GM19023 (cell line): ENCODE measurements around the gene UBL4A.
"Not testable (repeated sequence)": the region's sequence is repeated elsewhere in the genome, so short reads cannot be mapped to it uniquely, and the experiment has no call there.

Experiments
- ATAC-seq: cut with Tn5 transposase; IDR thresholded peaks from one replicate; pipeline ENCODE4 v1.9.1; 2021; ENCODE audit warnings: mild to moderate bottlenecking, moderate library complexity; ENCODE audit not compliant: unreplicated experiment

Gene UBL4A

DNA sequence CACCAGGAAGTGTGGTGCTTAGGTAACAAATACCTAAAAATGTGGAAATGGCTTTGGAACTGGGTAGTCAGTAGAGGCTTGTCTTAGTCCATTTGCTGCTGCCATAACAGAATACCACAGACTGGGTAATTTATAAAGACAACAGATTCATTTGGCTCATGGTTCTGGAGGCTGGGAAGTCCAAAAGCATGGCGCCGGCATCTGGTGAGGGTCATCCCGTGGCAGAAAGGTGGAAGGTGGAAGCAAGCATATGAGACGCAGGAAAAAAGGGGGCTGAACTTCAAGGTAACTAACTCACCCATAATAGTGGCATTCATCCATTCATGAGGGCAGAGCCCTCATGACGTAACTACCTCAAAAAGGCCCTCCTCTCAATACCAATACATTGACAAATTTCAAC, 23.0 kb upstream of the UBL4A start:
- no peak for ATAC-seq

DNA sequence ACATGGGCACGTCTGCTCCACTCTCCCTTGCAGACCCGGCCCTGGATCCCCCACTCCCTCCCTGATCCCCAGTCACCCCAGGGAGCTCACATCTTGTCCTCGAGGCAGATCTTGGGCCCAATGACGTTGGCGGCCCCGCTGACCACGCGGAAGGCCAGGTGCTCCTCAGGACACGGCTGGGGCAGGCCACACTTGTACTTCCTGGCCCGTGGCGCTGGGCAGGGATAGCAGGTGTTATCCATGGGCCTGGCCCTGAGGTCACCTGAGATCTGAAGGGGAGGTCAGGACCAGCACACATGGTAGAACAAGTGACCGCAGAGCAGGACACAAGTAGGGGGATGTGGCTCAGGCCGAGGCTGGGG, 21.9 kb upstream of the UBL4A start:
- ATAC-seq = no peak

DNA sequence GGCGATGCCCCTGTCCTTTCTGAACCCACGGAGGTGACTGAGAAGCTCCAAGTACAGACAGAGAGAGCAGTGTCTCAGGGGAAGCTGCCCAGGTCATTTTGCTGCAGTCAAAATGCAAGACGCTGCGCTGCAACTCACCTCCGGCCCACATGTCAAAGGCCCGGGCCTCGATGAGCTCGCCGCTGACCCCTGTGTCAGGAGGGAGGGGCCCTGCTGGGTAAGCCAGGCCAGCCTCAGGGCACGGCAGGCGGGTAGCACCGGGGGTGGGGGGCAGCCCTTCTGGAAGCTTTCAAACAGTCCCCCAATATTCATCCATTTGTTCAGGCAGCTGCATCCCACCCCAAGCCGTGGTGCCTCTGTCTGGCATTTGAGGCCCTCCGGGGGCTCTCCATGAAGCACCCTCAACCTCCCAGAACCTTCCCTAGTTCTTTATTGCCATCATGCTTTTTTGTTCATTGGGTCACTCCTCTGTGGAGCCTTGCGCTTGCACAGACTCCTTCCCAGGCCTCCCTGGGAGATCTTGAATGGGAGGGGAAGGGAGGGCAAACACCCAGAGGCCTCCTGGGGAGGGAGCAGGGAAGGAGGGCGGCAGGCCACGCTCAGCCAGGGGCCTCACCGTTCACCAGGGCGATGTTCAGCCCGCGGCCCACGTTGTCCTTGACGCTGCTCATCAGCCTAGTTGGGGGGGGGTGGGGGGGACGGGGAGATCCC, 21.4 kb upstream of the UBL4A start:
- ATAC-seq = no peak

DNA sequence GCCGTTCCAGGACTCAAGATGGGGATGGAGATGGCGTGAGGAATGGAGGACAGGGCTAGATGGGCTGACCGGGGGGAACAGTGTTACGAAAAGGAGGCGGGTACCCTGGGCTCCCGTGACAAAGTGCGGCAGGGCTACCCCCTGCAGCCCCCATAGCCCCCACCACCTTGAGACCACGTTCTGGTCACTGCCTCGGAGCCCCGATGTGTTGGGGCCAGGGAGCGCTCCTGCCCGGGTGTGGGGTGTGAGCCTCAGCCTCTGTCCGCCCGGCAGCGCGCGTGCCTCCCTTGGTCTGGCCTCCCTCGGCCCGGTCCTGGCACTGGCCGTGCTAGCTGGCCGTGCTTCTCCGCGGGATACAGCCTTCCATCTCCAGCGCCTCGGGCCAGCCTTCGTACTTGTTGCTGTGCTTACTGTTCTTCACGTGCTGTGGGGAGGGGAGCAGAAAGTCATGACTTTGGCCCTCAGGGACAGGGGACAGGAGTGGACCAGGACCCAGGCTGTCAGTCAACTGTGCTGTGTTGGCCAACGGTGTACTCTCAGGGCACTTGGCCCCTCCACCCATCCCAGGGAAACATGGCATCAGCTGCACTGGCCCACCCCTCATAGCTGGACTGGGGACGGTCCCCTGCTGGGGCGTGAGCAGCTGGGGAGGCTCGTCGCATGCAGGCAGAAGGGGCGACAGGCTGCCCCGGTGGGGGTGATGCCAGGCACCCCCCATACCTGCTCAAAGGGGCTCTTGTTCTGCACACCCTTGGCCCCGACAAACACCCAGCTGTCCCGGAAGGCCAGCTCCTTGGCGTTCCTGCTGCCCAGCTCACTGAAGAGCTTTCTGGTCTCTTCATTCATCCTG, 20.3 kb upstream of the UBL4A start:
- ATAC-seq = no peak

- no peak for ATAC-seq
Measured at GRCh38 chrX:154505734-154506133, 19.3 kb upstream of the UBL4A start.

DNA sequence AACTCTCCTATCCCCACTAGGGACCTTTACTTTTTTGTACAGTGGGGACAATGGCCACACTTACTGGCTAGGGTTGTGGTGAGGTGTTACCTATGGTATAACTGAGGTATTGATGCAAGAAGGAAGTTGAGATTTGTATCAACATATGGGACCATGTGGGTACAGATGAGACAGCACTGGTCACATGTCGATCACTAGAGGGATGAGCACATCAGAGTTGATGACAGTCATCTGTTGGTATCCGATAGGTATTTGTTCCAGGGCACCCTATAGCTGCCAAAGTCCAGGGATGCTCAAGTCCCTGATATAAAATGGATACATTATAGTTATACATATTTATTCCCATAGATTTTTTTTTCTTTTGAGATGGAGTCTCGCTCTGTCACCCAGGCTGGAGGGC, 16.6 kb upstream of the UBL4A start:
- ATAC-seq = no peak

GRCh38 chrX:154502098-154502497, 15.7 kb upstream of the UBL4A start:
- ATAC-seq = no peak

- ATAC-seq = not testable (repeated sequence)
Measured at GRCh38 chrX:154501423-154501822, 15.0 kb upstream of the UBL4A start.

DNA sequence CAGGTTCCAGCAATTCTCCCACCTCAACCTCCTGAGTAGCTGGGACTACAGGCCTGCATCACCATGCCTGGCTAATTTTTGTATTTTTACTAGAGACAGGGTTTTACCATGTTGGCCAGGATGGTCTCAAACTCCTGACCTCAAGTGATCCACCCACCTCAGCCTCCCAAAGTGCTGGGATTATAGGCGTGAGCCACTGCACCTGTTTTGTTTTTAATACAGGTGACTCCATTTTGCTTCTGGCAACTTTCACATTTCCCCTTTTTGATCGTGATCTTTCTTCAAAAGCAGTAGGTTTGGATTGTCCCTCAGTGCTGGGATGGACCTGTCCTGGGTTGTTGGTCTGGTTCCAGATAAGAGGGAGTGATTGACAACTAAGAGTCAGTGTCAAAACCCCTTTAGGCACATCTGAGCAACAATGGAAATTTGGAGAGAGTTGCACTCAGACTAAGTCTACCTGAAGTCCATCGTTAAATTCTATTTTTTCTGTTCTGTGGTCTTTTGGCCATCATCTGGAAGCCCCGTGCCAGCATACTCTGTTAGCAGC, 10.2 kb upstream of the UBL4A start:
- not testable (repeated sequence) for ATAC-seq

- no peak for ATAC-seq
Measured at GRCh38 chrX:154495472-154495922, 9.1 kb upstream of the UBL4A start.

GRCh38 chrX:154494715-154495114, 8.3 kb upstream of the UBL4A start:
- no peak for ATAC-seq

- ATAC-seq = peak; percentile 82
Measured at GRCh38 chrX:154490414-154491083, 4.1 kb upstream of the UBL4A start, which contains the start of gene SLC10A3. Gene SLC10A3, minus strand, starts transcription at chrX:154490629. Its CDS starts 1,689 bp downstream, at chrX:154488940.

- ATAC-seq = peak; percentile 8
Measured at GRCh38 chrX:154490021-154490413, 3.6 kb upstream of the UBL4A start.

GRCh38 chrX:154489182-154489581, 2.8 kb upstream of the UBL4A start:
- no peak for ATAC-seq

- no peak for ATAC-seq
Measured at GRCh38 chrX:154488336-154489075, 2.1 kb upstream of the UBL4A start.

GRCh38 chrX:154487518-154488290, 1.3 kb upstream of the UBL4A start:
- no peak for ATAC-seq

DNA sequence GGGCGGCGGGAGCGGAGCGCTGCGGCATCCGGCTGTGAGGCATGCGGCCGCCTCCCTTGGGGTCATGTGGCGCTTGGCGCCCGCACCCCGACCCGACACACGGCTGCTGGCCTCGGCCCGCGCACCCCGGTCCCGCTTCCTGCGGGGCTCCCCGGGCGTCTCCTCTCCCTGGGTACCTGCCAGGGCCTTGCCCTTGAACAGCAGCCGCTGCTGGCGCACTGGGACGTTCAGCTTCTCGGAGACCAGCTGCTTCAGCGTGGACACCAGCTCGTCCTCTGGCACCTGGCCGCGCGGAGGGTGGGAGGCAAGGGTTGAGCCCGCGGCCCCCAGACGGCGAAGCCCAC, 391 bp downstream of the UBL4A start:
- no peak for ATAC-seq

GRCh38 chrX:154485150-154486051, 1.0 kb downstream of the UBL4A start:
- no peak for ATAC-seq
